HG02981 (cell line): ENCODE data around the gene TUBD1.
A peak's percentile ranks its signal among the peaks of the same experiment; 100 is the strongest.
"Not testable (repeated sequence)": the region's sequence is repeated elsewhere in the genome, so short reads cannot be mapped to it uniquely, and the experiment has no call there.

Experiments
- ATAC-seq: cut with Tn5 transposase; IDR thresholded peaks from one replicate; pipeline ENCODE4 v1.9.1; 2021; ENCODE audit warnings: mild to moderate bottlenecking, moderate library complexity; ENCODE audit not compliant: unreplicated experiment

The TUBD1 gene, protein sequence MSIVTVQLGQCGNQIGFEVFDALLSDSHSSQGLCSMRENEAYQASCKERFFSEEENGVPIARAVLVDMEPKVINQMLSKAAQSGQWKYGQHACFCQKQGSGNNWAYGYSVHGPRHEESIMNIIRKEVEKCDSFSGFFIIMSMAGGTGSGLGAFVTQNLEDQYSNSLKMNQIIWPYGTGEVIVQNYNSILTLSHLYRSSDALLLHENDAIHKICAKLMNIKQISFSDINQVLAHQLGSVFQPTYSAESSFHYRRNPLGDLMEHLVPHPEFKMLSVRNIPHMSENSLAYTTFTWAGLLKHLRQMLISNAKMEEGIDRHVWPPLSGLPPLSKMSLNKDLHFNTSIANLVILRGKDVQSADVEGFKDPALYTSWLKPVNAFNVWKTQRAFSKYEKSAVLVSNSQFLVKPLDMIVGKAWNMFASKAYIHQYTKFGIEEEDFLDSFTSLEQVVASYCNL

DNA sequence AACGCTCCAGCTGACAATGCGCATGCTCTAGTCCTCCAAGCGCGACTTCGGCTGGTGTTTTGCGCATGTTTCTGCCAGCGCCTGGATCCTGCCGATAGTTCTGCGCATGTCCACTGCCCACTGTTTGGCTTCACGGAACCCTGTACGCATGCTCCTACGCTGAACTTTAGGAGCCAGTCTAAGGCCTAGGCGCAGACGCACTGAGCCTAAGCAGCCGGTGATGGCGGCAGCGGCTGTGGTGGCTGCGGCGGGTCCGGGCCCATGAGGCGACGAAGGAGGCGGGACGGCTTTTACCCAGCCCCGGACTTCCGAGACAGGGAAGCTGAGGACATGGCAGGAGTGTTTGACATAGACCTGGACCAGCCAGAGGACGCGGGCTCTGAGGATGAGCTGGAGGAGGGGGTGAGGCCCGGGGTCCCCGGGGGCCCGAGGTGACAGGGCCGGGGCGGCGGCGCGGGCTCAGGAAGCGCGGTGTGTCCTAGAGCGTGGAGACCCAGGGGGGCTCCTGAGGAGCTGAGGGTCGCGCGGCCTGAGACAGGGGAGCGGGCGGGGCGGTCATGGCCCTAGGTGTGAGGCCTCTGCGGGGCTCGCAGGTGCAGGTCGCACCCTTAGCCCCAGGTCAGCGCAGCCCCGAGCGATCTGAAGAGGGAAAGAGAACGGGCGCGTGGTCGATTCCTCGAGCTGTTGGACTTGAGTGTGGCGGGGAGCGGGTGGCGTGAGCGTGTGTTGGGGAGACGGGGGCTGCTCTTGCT is at the start of gene TUBD1, which contains the start of gene RPS6KB1:
Gene TUBD1 (minus strand): TSS at position 20 of the 752 bp plus-strand sequence. CDS start 1,941 bp downstream, outside the sequence.
Gene RPS6KB1 (plus strand): TSS at position 198 of the 752 bp plus-strand sequence. CDS start 64 bp downstream, at position 262.
- peak; percentile 90 for ATAC-seq

DNA sequence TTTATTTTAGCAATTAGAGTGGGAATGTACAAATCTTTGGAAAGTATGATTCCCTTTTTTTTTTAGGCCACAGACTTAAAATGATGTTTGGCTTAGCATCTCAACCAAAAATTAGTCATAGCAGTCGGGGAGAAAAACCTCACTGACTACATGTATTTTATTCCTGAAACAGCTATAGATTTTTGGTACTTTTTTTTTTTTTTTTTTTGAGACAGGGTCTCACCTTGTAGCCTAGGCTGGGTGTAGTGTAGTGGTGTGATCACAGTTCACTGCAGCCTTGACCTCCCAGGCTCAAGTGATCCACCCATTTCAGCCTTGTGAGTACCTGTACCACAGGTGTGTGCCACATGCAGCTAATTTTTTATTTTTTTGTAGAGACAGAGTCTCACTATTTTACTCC is 48.4 kb upstream of the TUBD1 start:
- ATAC-seq, result no peak

DNA sequence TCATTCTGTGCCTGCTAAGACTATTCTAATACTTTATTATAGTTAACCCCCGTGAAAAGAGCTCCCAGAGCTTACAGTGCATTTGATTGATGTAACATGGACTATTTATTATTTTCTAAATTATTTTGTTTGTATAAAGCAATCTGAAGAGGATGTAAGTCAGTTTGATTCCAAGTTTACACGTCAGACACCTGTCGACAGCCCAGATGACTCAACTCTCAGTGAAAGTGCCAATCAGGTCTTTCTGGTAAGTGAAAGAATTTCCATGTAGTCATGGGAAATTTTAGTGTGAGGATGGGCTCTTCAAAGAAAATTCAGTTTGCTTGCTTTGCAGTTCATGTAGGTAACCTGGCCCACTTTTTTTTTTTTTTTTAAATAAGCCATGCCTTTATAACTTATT is 48.0 kb upstream of the TUBD1 start:
- not testable (repeated sequence) for ATAC-seq

DNA sequence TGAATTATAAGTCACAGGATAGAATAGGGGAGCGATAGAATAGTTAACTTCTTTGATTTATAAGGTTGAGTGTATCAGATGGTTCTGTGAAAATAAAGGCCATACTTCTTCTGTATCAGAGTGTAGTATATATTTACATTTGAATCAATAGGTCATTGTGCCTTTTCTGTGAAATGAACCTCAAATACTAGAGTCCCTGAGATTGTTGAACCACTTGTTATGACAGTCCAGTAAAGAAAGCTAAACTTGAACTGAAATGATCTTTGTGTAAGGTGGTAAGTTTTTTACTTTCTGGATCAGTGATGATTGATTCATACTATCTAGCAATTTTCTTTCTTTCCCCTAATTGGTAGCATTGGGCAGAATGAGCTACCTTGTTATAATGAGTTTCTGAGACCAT is 40.6 kb upstream of the TUBD1 start:
- ATAC-seq, result not testable (repeated sequence)

DNA sequence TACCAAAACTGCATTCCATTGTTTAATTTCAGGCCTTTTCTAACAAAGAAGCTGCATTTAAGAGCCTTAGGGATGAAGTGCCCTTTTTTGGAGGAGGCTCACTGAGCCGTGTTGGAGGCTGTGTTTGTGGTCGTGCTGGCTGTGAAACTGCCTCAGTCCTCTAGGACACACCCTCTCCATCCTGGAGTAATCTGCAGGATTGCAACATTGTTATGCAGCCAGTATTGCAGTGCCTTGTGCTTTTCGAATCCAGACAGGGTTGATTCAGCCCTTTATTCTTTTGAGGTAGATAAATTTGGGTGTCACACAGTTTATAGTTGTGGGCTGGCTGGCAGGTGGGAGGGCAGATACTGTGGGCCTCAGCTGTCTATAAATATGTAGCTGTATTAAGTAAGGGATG is 38.0 kb upstream of the TUBD1 start:
- ATAC-seq, result not testable (repeated sequence)

DNA sequence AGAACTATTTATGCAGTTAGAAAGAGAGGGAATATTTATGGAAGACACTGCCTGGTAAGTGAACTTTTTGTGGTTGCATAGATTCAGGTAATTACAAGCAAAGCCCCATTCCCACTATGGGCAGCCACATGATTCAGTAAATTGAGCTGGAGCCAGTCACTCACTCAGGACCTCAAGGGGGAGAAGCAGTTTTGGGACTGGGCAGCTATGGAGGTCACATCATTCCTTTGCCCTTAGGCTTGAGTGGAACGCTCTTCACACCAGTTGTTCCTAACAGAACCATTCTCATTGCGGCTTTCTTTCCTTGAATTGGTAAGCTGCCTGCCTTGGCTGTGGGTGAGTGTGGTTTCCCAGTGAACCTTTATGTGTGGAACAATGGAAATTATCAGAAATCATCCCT is 37.4 kb upstream of the TUBD1 start:
- not testable (repeated sequence) for ATAC-seq

DNA sequence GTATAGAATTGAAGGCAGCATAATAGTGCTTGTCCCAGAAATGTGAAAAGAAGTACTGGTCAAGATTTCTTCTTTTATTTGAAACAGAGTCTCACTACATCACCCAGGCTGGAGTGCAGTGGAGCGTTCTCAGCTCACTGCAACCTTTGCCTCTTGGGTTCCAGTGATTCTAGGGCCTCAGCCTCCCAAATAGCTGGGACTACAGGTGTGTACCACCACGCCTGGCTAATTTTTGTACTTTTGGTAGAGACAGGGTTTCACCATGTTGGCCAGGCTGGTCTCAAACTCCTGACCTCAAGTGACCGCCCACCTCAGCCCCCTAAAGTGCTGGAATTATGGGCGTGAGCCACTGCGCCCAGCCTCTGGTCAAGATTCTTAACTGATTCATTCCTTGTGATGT is 27.9 kb upstream of the TUBD1 start:
- ATAC-seq, result not testable (repeated sequence)

DNA sequence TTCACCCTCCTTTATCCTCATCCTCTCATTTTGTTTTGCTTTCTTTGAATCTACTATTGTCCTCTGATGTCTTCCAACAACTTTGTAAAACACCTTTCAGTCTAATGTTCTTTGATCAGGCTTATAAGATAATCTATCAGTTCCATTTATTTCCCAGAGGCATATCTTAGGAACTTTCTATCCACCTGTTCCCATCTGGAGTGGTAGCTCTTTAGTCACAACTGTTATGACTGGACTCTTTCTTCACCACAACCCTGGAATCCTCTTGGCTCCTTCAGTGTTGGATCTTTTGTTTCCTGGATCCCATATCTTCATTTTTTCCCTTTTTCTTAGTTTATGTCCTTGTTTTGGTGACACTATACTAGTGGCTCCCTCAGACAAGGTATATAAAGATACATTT is 23.7 kb upstream of the TUBD1 start:
- ATAC-seq, result no peak

DNA sequence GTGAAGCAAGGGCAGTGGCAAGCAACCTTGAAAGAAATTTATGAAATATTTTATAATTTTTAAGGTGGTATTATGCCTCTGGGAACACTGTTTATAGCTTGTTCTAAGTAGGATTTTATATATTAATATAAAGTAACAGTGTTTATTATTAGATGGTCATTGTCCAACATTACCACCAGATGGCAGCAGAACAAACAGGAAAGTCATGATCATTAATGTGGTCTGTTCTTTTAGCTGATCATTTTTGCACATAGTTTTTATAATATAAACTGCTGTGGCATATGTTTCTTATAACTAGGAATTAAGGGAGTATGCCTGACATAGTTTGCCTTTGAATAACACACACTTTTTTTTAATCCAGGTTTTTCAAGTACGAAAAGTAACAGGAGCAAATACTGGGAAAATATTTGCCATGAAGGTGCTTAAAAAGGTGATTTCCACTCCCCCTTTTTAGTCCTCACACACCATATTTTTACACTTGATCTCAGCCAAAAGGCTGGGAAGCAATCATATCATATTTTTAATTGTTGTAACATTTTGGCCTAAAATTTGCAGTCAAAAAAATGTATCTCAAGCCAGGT is 21.6 kb upstream of the TUBD1 start:
- no peak for ATAC-seq

DNA sequence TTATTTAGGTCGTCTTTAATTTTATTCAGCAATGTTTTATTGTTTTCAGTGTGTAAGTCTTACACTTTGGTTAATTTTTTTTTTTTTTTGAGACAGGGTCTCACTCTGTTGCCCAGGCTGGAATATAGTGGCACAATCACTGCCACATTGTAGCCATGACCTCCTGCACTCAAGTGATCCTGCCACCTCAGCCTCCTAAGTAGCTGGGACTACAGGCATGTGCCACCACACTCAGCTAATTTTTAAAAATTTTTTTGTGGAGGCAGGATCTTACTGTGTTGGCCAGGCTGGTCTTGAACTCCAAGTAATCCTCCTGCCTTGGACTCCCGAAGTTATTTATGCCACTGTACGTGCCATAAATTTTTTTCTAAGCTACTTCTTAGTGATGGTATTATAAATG is 14.7 kb upstream of the TUBD1 start:
- no peak for ATAC-seq

DNA sequence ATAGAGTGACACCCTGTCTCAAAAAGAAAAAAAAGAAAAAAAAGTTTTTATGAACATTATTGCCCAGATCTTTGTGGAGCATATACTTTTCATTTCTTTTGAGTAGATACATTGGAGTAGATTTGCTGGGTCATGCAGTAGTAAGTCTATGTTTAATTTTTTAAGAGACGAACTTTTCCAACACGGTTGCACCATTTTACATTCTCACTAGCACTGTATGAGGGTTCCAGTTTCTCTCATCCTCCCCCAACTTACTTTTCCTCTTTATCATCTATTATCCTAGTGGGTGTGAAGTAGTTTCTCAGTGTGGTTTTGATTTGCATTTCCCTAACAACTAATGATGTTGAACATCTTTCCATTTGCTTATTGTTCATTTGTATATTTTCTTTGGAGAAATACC is 10.7 kb upstream of the TUBD1 start:
- ATAC-seq, result no peak

DNA sequence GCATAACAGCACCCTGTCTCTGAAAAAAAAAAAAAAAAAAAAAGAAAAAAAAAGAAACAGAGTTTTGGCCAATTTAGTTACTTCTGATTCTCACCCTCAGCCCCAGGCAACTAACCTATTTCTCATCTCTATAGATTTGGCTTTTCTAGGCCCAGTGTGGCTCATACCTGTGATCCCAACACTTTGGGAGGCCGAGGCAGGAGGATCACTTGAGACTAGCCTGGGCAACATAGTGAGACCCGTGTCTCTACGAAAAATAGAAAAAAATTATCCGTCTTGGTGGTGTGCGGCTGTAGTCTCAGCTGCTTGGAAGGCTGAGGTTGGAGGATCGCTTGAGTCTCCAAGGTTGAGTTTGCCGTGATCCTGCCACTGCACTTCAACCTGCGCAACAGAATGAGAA is 8.9 kb upstream of the TUBD1 start:
- ATAC-seq, result no peak

DNA sequence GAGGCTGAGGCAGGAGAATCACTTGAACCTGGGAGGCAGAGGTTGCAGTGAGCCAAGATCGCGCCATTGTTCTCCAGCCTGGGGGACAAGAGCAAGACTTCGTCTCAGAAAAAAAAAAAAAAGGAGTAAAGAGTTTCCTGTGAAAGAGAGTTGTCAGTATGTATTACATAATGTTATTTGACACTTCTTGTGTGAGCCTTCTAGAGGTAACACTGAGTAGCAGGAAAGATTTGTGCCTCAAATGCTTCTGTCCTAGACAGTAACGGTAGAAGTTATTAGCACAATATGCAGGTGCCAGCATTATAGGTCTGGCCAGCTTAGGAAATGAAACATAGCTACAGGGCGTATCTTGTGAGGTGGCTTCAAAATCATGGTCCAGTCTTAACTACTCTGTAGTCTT is 6.4 kb upstream of the TUBD1 start:
- no peak for ATAC-seq

DNA sequence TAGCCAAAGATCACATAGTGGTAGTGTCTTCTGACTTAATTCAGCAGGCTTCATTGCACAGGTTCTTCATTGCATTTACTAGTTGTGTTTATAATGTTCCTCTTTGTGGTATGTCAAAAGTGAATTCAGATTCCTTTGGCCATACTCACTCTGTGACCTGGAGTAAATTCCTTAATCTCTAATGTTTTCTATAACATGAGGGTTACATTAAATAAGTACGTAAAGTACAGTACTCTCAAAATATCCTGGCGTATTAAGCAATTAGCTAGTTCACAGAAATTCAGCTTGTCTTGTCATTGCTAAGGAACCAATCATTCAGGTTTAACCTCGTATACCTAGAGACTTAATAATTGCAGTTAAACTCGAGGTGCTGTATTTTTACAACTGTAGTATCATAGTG is 4.3 kb upstream of the TUBD1 start:
- no peak for ATAC-seq

DNA sequence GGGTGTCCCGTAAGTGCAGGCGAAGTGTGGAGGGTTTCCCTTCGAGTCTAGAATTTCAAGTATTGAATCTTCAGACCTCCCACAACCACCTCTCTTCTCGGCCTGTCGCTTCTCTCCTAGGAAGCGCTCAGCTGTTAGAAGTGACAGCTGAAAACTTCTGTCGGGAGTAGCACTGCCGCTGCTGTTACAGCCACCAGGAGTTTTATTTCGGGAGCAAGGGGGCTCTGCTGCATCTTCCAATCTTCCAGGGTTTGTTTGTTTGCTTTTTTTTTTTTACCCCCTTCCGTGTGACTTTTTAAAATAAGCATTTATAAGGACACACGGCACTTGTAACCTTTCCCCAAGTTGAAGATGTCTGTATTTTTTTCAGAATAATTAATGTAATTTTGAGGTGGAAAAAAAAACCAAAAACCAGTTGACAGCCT is 945 bp upstream of the TUBD1 start:
- ATAC-seq, result peak; percentile 15

DNA sequence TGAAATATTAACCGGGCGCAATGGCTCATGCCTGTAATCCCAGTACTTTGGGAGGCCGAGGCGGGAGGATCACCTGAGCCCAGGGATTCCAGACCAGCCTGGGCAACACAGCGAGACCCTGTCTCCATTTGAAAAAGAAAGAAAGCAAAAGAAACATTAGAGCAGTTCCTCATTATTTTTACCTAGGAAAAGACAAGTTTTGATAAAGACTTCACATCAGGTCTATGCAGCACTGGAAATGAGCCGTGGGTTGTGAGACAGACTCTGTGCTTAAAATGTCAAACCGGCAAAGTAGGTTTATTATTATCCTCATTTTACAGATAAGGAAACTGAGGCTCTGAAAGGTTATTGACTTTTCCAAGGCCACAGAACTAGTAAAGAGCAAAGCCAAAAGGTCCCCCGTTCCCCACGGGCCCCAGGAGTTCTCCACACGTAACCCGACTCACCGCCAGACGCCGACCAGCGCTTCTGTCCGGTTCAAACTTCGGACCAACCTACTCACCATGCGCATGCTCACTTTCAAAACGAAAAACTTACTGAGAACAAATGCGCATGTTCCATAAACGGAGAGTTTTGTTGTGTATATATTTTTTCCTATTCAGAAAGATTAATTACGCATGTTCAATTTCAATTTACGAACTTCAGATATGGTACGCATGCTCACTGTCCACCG is 356 bp downstream of the TUBD1 start:
- peak; percentile 34 for ATAC-seq

DNA sequence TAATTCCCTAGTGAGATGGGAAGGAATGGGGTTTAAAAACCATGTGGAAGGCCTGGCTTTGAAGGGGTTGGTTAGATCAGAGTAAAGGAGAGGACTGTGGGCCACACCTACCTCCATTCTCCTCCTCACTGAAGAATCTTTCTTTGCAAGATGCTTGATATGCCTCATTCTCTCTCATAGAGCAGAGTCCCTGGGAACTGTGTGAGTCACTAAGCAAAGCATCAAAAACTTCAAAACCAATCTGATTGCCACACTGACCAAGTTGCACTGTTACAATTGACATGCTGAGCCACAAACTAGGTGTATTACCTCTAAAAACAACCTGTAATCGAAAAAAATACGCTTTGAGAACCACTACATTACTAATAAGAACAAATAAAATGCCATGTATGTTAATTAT is 2.0 kb downstream of the TUBD1 start:
- no peak for ATAC-seq

DNA sequence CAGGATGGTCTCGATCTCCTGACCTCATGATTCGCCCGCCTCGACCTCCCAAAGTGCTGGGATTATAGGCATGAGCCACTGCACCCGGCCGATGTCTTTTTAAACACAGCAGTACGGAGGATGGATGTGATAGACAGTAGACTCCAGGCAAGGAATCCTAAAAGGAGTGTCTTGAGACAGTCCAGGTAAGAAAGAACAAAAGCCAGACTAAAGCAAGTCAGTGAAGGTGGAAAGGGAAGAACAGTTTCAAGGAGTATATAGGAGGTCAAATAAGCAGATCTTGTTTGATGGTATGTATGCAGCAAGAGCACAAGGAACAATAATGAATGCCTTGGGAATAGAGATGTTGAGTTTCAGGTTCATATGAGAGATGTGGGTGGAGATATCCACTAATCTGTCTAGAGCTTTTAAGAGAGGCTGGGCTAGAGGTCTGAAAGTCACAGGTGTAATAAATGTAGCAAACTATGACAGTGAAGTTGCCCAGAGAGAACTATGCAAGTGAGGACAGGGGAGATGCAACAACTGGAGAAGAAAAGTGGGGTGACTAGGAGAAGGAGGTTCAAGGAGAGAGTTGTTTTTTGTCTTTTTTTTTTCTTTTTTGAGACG is 4.5 kb downstream of the TUBD1 start:
- no peak for ATAC-seq

DNA sequence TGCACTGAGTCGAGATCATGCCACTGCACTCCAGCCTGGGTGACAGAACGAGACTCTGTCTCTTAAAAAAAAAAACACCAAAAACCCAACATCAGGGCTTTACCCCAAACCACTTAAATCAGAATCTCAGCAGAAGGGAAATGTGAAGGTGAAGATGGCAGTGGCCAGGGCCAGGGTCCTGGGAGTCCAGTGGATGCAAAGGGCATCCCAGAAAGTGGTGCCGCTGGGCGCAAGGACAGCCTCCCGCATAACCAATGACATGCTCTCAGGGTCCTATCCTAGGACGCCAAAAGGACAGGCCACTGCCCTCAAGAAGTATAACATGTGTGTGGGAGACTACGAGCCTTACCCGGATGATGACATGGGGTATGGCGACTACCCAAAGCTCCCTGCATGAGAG is 7.9 kb downstream of the TUBD1 start:
- ATAC-seq, result no peak

DNA sequence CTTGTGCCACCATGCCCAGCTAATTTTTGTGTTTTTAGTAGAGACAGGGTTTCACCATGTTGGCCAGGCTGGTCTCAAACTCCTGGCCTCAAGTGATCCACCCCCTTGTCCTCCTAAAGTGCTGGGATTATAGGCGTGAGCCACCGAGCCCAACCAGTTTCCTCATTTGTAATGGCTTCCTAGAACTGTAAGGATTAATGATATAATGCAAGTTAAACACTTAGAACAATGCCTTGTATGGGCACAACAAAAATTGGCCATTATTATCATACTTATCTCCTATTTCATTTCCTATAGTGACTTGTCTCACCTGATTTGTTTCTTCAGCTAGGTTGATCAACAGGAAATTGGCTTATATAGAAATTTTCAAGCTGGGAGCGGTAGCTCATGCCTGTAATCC is 14.1 kb downstream of the TUBD1 start:
- ATAC-seq, result no peak

DNA sequence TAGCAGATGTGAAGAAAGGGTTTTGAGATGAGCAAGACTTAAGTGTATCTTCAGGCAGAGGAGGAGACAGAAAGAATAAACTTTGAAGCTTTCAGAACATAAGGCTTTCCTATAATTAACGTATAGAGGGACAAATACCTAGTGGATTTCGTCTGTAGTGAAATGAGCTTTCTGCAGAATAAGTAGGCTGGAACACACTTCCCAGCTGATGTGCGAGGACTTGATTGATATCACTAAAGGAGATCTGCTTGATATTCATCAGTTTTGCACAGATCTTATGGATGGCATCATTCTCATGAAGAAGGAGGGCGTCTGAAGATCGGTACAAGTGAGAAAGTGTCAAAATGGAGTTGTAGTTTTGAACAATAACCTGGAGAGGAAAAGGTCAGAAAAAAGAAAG is 14.8 kb downstream of the TUBD1 start:
- ATAC-seq, result no peak
